SK-N-SH treated with all-trans-retinoic acid at 6 μM for 48 hours (cell line): ENCODE measurements around the gene ZNF783.

Source experiments
- ATAC-seq: fragments of 200-7000 bp; cut with Tn5 transposase; 3 replicates; pipeline ENCODE4 v1.9.1; 2020; ENCODE audit warnings: mild to moderate bottlenecking, moderate library complexity
- ARNTL ChIP-seq: fragments of 450-650 bp; formaldehyde crosslinking; IDR thresholded peaks from 2 replicates; pipeline ENCODE4 v1.5.0; 2020; ENCODE audit warnings: low read depth, mild to moderate bottlenecking, moderate library complexity, borderline replicate concordance
- BACH2 ChIP-seq: fragments of 250-450 bp; sonication (Bioruptor Pico); IDR thresholded peaks from 2 replicates; pipeline ENCODE4 v1.9.0; 2021; ENCODE audit warnings: mild to moderate bottlenecking, borderline replicate concordance
- CSDC2 ChIP-seq: fragments of 250-450 bp; sonication (Bioruptor Pico); IDR thresholded peaks from 2 replicates; pipeline ENCODE4 v1.5.0; 2020; ENCODE audit warnings: mild to moderate bottlenecking, moderate library complexity
- CSRNP3 ChIP-seq: fragments of 250-450 bp; sonication (Bioruptor Pico); IDR thresholded peaks from 2 replicates; pipeline ENCODE4 v1.5.1; 2021; ENCODE audit warnings: mild to moderate bottlenecking, moderate library complexity
- ESRRG ChIP-seq: fragments of 250-450 bp; sonication (Bioruptor Pico); IDR thresholded peaks from 2 replicates; pipeline ENCODE4 v1.6.1; 2021; ENCODE audit warnings: mild to moderate bottlenecking
- ISL1 ChIP-seq: fragments of 250-450 bp; sonication (Bioruptor Pico); IDR thresholded peaks from 2 replicates; pipeline ENCODE4 v2.1.2; 2022; ENCODE audit warnings: mild to moderate bottlenecking, moderate library complexity
- PATZ1 ChIP-seq: fragments of 250-450 bp; sonication (Bioruptor Pico); IDR thresholded peaks from 2 replicates; pipeline ENCODE4 v1.8.0; 2020; ENCODE audit warnings: mild to moderate bottlenecking, moderate library complexity, borderline replicate concordance
- POU6F1 ChIP-seq: fragments of 250-450 bp; sonication (Bioruptor Pico); IDR thresholded peaks from 2 replicates; pipeline ENCODE4 v1.8.0; 2021; ENCODE audit warnings: low read depth, mild to moderate bottlenecking, moderate library complexity, borderline replicate concordance
- PPARA ChIP-seq: fragments of 250-450 bp; sonication (Bioruptor Pico); IDR thresholded peaks from 2 replicates; pipeline ENCODE4 v1.5.0; 2020; ENCODE audit warnings: mild to moderate bottlenecking, borderline replicate concordance
- SNAI2 ChIP-seq: fragments of 250-450 bp; sonication (Bioruptor Pico); IDR thresholded peaks from 2 replicates; pipeline ENCODE4 v1.5.0; 2020; ENCODE audit warnings: mild to moderate bottlenecking, moderate library complexity
- TOX ChIP-seq: fragments of 250-450 bp; sonication (Bioruptor Pico); IDR thresholded peaks from 2 replicates; pipeline ENCODE4 v1.8.0; 2021; ENCODE audit warnings: mild to moderate bottlenecking, moderate library complexity, borderline replicate concordance
- TSHZ2 ChIP-seq: fragments of 250-450 bp; sonication (Bioruptor Pico); IDR thresholded peaks from 2 replicates; pipeline ENCODE4 v1.5.0; 2020; ENCODE audit warnings: mild to moderate bottlenecking, moderate library complexity
- ZC3H10 ChIP-seq: fragments of 250-450 bp; sonication (Bioruptor Pico); IDR thresholded peaks from 2 replicates; pipeline ENCODE4 v1.5.1; 2021; ENCODE audit warnings: mild to moderate bottlenecking, moderate library complexity
- ZFP3 ChIP-seq: fragments of 250-450 bp; sonication (Bioruptor Pico); IDR thresholded peaks from 2 replicates; pipeline ENCODE4 v1.5.0; 2020; ENCODE audit warnings: mild to moderate bottlenecking, moderate library complexity
- ZFP30 ChIP-seq: fragments of 450-650 bp; formaldehyde crosslinking; IDR thresholded peaks from 2 replicates; pipeline ENCODE4 v1.5.0; 2022; ENCODE audit warnings: mild to moderate bottlenecking, moderate library complexity
- ZNF565 ChIP-seq: fragments of 450-650 bp; formaldehyde crosslinking; conservative IDR thresholded peaks from 2 replicates; pipeline ENCODE4 v1.5.0; 2020; ENCODE audit warnings: low read depth, mild to moderate bottlenecking, moderate library complexity
- ZNF70 ChIP-seq: fragments of 450-650 bp; formaldehyde crosslinking; IDR thresholded peaks from 2 replicates; pipeline ENCODE4 v1.5.0; 2020; ENCODE audit warnings: mild to moderate bottlenecking, moderate library complexity
- ZNF8 ChIP-seq: fragments of 450-650 bp; formaldehyde crosslinking; IDR thresholded peaks from 2 replicates; pipeline ENCODE4 v1.5.0; 2020; ENCODE audit warnings: mild to moderate bottlenecking, moderate library complexity

ZNF783 gene

GRCh38 chr7:149287622-149288021, 25.6 kb downstream of the ZNF783 start:
- ATAC-seq = no peak
- TF ChIP-seq ZC3H10 (CRISPR knock-in tag) = no peak
- TF ChIP-seq ZNF70 (CRISPR knock-in tag) = no peak
- no peak for TF ChIP-seq TOX
- TF ChIP-seq ZNF565 (CRISPR knock-in tag) = no peak
- no peak for TF ChIP-seq PPARA (CRISPR knock-in tag)
- TF ChIP-seq CSDC2 (CRISPR knock-in tag) = no peak
- TF ChIP-seq SNAI2 = no peak
- TF ChIP-seq POU6F1 = no peak

- TF ChIP-seq CSRNP3 (no peak), ISL1 (CRISPR knock-in tag) (no peak), ESRRG (CRISPR knock-in tag) (no peak), ZFP30 (CRISPR knock-in tag) (no peak), CSDC2 (CRISPR knock-in tag) (no peak), BACH2 (CRISPR knock-in tag) (no peak), POU6F1 (no peak), ZC3H10 (CRISPR knock-in tag) (no peak), TSHZ2 (CRISPR knock-in tag) (no peak), ZNF8 (CRISPR knock-in tag) (no peak), TOX (no peak), ZFP3 (CRISPR knock-in tag) (no peak), PATZ1 (CRISPR knock-in tag) (no peak)
- no peak for ATAC-seq
Observed at GRCh38 chr7:149289262-149289661, 27.3 kb downstream of the ZNF783 start.

GRCh38 chr7:149289856-149290255, 27.9 kb downstream of the ZNF783 start:
- ATAC-seq = no peak
- TF ChIP-seq TSHZ2 (CRISPR knock-in tag) (no peak), ISL1 (CRISPR knock-in tag) (no peak), ARNTL (CRISPR knock-in tag) (no peak), ZNF70 (CRISPR knock-in tag) (no peak), ZNF8 (CRISPR knock-in tag) (no peak), ESRRG (CRISPR knock-in tag) (no peak), CSRNP3 (no peak), SNAI2 (no peak)
